GM19452 (cell line): ENCODE results near the gene SEMA6D.

Experiments used
- ATAC-seq: cut with Tn5 transposase; IDR thresholded peaks from one replicate; pipeline ENCODE4 v1.9.1; 2021; ENCODE audit not compliant: unreplicated experiment

The SEMA6D gene, protein sequence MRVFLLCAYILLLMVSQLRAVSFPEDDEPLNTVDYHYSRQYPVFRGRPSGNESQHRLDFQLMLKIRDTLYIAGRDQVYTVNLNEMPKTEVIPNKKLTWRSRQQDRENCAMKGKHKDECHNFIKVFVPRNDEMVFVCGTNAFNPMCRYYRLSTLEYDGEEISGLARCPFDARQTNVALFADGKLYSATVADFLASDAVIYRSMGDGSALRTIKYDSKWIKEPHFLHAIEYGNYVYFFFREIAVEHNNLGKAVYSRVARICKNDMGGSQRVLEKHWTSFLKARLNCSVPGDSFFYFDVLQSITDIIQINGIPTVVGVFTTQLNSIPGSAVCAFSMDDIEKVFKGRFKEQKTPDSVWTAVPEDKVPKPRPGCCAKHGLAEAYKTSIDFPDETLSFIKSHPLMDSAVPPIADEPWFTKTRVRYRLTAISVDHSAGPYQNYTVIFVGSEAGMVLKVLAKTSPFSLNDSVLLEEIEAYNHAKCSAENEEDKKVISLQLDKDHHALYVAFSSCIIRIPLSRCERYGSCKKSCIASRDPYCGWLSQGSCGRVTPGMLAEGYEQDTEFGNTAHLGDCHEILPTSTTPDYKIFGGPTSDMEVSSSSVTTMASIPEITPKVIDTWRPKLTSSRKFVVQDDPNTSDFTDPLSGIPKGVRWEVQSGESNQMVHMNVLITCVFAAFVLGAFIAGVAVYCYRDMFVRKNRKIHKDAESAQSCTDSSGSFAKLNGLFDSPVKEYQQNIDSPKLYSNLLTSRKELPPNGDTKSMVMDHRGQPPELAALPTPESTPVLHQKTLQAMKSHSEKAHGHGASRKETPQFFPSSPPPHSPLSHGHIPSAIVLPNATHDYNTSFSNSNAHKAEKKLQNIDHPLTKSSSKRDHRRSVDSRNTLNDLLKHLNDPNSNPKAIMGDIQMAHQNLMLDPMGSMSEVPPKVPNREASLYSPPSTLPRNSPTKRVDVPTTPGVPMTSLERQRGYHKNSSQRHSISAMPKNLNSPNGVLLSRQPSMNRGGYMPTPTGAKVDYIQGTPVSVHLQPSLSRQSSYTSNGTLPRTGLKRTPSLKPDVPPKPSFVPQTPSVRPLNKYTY

DNA sequence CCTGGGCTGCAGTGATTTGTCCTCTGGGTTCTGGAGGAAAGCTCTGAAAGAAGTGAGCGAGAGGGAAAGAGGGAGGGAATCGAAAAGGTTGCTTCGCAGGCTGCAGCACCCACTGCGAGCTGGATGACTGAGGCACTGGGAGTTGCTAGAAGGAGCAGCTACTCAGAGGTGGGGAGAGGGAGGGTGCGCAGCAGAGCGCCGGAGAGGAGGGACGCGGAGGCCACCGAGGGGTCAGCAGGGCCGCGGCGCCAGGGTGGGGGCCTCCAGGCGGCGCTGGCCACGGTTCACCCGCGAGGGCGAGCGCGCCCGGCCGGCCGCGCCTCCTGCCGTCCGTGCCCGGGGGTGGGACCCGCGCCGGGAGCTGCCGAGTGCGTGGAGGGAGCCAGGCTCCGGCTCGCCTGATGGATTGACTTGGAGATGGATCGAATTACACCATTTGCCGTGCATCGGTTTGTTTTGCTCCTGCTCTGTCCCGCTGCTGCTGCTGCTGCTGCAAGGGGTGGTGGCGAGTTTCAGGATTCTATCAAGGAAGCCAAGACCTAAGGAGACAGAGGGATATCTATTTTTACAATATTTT lies at the start of gene SEMA6D:
Gene SEMA6D (plus strand): TSS at position 470 of the 577 bp plus-strand sequence. CDS start 42,294 bp downstream, outside the sequence.
- ATAC-seq, result no peak

DNA sequence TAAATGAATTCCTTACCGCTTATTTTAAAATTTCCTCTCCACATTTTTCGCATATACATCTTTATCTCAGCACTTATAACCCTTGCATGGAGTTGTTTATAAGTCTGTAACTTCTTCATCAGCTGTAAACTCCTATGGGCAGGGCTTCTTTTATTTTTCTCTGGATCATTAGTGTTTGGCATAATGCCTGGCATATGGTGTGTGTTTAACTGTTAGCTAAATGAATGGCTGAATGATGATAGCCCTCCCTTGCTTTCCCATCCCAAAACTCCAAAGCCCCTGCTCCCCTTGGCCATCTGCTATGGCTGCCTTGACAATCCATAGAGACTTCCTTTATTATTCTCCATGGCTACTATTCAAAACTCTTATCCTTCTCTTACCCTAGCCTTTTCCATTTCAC lies 48.1 kb upstream of the SEMA6D start:
- no peak for ATAC-seq

DNA sequence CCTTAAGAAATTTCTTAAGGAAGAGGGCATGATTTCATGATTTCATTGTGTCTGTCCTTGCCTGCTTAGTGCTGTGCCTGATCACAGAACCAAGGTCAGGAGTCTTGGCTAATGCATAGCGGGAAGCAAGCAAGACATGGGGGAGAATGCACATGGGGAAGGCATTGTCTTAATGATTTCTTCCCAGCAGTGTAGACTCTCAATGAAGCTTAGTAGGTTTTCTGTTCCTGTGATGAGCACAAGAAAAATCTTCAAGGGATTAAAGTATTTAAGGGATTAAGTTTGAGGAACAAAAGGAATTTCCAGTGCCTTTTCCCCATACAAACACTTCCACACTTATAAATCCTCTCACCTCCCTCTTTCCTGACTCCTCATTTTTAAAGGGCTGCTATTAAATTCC lies 46.9 kb upstream of the SEMA6D start:
- ATAC-seq, result no peak

DNA sequence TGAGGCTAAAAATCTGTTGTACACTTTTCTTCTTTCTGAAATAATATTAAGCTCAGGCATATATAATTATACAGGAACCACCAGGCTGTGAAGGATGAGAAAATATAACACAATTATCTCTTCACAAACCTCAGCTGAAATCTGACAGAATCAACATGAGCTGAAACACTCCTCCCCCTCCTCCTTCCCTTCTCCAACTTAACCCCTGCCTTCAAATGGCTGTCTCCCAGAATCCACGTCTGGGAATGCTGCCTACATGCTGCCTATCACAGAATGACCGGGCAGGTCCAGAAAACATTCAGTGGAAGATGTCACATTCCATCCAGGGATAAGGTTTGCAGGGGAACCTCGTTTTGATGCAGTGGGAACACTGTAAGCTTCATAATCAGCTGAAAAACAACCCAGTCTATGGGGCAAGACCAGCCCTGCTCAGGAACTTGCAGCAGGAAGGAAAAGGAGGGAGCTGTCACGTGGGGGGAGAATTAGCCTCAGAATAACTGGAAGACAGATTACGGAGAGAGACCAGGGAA lies 44.0 kb upstream of the SEMA6D start:
- no peak for ATAC-seq

DNA sequence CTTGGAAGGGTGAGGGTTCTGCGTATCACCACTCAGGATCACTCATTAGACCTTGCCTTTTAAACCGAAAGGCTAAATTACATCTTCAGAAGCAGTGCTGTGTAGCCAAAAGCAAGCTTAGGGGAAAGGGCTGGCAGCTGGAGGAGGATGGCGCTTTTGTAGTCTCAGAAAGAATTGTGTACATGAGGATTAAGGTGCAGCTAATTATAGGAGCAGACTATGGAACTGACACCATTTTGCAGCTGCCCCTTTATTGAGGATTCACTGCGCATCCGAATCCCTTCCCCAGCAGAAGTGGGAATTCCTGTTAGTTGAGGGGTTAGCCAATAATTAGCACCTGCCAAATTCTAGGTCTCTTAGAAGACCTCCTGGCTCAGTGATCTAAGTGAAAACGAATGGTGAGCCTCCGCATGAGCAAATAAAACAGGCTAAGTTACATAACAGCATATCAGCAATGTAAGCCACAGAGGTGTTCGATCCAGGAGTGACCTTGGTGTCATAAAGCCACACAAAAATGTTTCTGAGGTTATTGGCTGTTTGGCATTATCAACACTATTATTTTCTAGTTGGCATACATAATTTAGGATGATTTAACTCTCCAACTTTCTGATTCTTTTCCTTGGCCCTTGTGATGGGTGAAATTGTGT lies 42.6 kb upstream of the SEMA6D start:
- no peak for ATAC-seq

DNA sequence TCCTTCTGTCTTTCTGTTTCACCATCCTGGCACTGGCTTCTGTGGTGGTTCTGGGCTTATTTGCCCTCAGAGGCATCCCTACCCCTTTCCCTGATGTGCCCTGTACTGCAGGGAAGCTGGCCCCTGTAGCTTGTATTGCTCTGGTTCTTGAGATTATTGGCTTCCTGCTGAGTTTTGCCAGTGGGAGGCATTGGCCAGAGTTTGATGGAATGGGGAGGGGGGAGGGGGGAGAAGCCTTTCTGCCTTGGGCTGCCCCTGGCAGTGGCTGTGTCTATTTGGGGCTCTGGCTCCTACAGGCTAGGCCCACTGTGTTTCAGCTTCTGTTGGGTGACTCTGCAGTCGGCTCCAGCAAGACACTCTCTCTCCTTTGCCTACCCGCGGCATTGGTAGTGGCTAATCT lies 41.6 kb upstream of the SEMA6D start:
- ATAC-seq, result no peak

DNA sequence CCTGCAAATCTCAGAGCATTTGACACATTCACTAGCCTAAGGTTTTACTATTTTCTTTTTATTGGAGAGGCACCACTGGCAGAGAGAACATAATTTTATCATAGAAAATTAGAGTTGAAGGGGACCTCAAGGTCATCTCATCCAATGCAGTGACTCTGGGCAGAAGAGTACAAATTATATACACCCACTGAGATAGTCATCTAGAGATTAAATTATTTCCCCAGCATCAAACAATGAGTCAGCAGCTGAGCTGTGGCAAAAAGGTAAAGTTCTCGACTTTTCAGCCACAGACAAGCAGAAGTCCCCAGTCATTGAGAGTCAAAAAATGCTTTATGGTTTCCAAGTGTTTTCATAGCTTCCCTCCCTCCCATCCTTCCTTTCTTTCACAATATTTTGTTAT lies 39.3 kb upstream of the SEMA6D start:
- ATAC-seq, result no peak

DNA sequence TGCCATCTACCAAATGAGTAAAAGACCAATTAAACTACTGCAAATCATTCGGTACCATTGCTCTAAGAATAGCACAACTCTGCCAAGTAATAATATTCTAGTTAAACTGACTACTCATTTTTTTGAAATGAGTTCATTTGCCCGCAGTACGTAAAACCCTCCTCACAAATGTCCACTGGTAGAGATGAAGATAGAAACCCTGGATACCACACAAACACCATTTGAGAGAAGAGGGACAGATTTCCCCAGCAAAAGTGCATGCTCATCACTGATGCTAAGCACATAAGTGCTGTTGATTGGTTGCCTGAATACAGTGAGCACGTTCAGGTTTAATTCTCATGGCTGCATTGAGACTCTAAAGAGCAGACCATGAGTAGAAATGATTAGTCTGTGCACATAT lies 34.6 kb upstream of the SEMA6D start:
- ATAC-seq, result no peak

DNA sequence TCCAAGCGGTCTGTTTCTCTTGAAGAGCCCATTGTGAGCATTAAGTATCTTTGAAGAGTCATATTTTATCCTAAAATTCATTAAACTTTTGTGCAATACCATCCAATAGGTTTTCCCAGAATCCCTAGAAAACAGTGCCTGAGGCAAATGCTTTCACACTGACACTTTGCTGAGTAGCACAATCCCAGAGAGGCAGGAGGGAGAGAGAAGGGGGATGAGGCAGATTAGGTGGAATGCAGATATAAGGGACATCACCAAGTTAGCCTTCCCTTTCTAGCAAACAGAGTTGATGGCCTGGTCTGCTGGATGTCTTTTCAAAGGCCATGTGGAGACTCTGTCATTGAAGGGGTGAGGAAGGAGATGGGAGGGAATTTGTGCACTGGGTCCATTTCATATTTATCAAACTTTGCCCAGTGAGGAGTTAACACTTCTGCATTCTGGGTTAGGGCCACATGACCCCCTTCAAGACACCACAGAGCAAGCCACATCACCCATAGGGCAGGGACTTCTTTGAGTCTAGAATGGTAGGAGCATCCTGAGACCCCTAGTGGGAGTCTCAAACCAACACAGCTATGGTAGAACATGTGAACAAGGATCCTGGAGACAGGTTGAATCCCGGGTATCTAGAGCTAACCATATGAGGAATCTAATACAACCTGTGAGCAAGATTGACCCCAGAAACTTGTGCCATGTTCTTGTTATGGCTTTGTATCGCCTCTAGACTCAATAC lies 32.0 kb upstream of the SEMA6D start:
- ATAC-seq, result no peak

DNA sequence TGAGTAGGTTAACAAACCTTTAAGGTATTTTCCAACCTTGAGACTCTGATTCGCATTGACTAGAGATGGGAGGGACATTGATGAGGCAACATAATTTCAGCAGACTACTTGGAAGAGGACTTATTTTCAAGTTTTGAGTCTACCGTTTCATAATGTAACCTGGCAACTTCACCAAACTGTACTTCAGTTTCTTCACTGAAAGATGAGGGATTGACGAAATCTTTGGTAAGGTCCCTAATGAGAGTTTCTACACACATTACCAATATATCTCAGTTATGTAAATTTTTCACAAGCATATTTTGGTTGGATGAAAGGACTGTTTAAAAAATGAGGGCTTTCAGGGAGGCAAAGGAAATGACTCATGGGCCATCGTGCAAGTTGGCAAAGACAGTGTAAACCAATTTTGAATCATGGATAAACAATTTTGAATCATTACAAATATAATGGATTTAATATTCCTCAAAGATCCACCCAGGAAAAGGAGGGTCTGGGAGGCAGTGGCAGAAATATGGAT lies 28.7 kb upstream of the SEMA6D start:
- no peak for ATAC-seq

DNA sequence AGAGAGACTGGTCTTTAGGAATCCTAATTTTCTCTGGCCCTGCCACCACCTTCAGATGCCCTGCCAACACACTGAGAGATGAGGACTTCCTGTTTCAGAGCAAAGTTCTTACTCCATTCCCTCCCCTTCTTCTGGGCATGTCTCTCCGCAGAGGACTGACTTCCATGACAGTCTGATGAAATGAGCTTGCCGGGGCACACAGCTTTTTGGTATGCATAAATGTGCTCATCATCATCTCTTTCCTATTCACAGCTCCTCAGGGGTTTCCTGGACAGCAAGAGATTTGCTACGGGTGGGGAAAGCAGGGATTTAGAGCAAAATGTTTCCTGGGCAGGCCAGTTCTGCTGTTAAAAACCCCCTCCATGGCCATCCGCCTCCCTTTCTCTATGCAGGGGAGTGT lies 27.6 kb upstream of the SEMA6D start:
- no peak for ATAC-seq

DNA sequence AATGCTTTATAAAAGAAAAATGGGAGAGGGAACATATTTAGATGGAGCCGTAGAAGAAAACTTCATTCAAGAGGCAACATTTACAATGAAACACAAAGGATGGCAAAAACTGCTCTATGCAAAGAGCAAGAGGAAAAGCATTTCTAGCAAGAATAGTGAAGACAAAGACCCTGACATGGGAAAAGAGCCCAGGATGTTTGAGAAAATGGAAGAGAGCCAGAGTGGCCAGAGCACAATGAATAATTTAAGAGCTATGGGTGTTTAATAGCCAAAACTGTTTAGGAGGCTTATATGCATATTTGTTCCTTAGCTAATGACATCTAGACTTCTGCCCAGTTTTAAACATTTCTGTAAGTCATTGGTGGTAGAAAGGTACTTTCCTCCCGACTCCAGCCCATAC lies 25.4 kb upstream of the SEMA6D start:
- ATAC-seq, result no peak

DNA sequence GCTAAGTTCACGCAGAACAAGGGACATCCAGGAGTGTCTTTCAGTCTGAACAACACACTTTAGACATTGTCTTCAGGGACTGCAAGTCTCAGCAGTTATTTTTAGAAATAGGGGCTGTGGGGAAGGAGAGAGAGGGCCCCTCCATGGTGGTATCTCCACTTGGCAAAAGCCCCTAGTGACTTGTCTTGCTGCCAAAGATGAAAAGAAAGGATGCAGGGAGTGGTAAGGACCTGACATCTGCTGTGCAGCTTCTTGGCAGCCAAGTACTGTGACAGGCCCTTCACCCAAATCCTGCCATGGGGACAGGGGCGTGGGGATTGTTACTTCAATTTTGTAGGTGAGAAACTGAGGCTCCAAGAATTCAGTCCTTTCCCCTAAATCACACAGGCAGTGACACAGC lies 21.0 kb upstream of the SEMA6D start:
- ATAC-seq, result no peak

DNA sequence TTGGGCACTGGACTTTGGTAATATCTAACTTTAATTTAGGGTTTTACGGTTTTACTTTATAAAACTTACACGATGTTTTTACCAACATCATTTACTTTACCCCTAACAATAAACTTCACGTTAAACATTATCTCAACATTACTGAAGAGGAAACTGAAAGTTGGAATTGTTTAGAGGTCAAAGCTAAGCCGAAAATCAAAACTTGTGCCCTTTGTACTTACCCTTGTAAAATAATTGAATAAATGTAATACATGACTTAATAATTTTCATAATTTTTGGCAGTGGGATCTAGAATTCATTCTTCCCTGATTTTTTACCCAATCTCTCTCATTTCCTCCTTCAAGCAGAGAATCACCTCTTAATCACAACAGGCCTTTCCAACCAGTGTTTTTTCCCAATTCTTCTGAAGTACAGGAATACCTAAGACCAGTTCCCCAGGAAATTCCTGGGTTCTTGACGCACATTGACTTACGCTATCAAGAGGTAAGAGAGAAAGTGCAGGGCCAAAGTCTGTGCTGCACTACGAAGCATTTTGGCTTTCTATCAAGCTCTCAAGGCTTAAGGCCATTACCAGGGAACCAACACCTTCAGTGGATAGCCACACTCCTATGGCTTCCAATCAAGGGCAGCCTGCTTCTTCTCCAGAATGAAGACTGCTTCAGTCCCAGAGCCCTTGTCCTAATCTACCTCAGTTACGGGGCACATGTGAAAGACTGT lies 11.9 kb upstream of the SEMA6D start:
- no peak for ATAC-seq

DNA sequence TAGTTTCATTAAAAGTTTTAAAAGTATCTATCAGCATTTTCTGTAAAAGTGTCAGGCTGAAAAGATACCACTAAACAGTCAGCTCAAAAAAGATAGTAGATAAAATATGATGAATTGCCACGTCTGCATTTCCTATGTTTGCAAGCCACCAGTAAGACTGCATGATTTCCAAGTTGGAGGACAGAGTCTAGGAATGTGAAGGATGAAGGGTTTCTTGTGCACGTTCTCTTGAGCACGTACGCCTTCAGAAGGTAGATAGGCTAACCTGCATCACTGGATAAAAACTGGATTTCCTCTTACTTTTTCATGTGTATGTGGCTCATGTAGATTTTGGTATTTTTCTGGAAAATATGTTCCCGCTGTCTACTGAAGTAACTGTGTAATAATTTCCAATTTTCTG lies 9.9 kb upstream of the SEMA6D start:
- no peak for ATAC-seq

DNA sequence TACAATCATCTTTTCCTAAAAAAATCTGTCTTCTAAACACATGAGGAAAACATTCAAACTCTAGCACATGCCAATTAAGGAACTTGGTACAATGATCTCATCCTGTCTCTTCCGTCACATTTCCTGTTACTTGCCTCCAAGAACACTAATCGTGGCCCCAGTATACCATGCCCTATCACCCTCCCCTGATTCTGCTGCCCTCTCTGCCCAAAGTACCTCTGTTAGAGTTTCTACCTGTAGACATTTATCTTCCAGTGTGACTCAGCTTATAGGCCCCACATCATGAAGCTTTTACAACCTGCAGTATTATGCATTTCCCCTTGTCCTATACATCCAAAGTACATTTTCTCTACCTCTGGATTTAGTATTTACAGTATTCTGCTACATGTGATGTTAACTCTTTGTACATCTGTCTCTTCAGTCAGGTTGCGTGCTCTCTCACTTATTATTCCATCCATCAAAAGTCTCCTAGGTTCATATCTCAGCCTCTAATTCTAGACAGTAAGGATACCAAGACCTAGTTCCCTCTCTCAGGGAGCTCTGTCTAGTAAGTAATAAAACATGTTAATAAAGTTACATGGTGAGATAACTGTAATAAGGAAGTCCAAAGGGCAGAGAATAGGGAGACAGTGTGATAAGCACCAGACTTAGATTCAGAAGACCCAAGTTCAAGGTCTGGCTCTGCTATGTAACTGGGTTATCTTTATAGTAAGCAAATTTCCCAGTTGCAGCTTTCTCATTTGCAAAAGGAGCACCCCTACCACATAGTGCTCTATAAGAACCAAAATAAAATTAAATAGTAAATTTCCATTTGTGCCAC lies 8.9 kb upstream of the SEMA6D start:
- ATAC-seq, result no peak

DNA sequence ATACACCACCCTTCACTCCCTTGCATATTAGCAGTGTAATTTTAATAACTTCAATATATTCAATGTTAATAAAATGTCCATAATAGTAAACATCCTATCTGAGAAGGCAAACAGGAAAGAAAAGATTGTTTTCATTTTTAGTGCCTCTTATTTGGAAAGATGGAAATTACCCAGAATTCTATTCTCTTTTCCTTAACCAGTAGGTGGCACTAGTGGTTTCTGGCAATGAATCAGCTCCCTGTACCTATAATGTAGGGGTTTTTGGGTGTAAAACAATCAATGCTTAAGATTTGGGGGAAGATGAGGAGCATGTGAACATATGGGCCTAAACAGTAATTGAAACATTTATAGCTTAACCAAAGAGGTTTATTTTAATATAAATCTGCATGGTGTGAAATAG lies 5.7 kb upstream of the SEMA6D start:
- no peak for ATAC-seq

DNA sequence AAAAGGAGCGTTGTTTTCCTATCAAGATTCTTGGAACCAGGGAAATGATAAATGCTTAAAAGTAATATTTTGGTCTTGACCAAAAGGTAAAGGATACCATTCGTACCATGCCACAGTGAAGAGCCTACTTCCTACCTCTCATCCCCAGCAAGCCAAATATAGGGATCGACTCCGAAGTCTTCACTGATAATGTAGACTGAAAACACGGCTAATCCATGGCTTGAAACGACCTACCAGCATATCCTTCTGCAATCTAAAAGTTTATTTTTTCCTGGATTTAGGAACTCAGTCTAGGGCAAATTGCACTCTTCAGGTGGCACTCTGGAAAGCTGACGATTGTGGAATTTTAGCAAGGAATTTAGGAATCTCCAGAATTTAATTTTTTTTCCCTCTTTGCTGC lies 1.9 kb upstream of the SEMA6D start:
- no peak for ATAC-seq
